MM.1S (cell line): ENCODE data around the gene PLXND1.
"Not testable (repeated sequence)": the region's sequence is repeated elsewhere in the genome, so short reads cannot be mapped to it uniquely, and the experiment has no call there.

Experiments
- DNase-seq: peaks from one replicate; pipeline ENCODE4 v3.0.0-alpha.2; 2015
- H2AFZ ChIP-seq: fragments of 300-600 bp; sonication (generic); 2 replicates; pipeline ENCODE4 v1.6.0; 2016; ENCODE audit warnings: antibody characterized with exemption, low read length
- H3F3A ChIP-seq: fragments of 300-600 bp; sonication (generic); 2 replicates; pipeline ENCODE4 v1.6.1; 2016; ENCODE audit warnings: mild to moderate bottlenecking, antibody characterized with exemption, low read length, moderate library complexity, mixed read lengths; ENCODE audit not compliant: insufficient read depth
- H3K27ac ChIP-seq: fragments of 300-600 bp; sonication (generic); 2 replicates; pipeline ENCODE4 v1.5.1; 2016; ENCODE audit warnings: mild to moderate bottlenecking, low read length
- H3K27me3 ChIP-seq: fragments of 300-600 bp; sonication (generic); replicated peaks from 2 replicates; pipeline ENCODE4 v1.6.0; 2016; ENCODE audit warnings: low read length; ENCODE audit not compliant: insufficient read depth
- H3K36me3 ChIP-seq: fragments of 300-600 bp; sonication (generic); replicated peaks from 2 replicates; pipeline ENCODE4 v1.6.1; 2016; ENCODE audit warnings: mild to moderate bottlenecking, low read length, mixed read lengths; ENCODE audit not compliant: insufficient read depth
- H3K4me1 ChIP-seq: fragments of 300-600 bp; sonication (generic); 2 replicates; pipeline ENCODE4 v1.6.1; 2016; ENCODE audit warnings: low read length, mixed read lengths
- H3K4me2 ChIP-seq: fragments of 300-600 bp; sonication (generic); 2 replicates; pipeline ENCODE4 v1.6.0; 2016; ENCODE audit warnings: low read depth, low read length
- H3K4me3 ChIP-seq: fragments of 300-600 bp; sonication (generic); 2 replicates; pipeline ENCODE4 v1.5.1; 2016; ENCODE audit warnings: low read length, mixed read lengths
- H3K79me2 ChIP-seq: fragments of 300-600 bp; sonication (generic); 2 replicates; pipeline ENCODE4 v1.6.1; 2016; ENCODE audit warnings: mixed run types, low read length, mixed read lengths
- H3K9ac ChIP-seq: fragments of 300-600 bp; sonication (generic); 2 replicates; pipeline ENCODE4 v1.6.1; 2016; ENCODE audit warnings: low read length, mixed read lengths
- H3K9me2 ChIP-seq: fragments of 300-600 bp; sonication (generic); replicated peaks from 2 replicates; pipeline ENCODE4 v1.6.1; 2016; ENCODE audit warnings: mild to moderate bottlenecking, low read length, mixed read lengths; ENCODE audit not compliant: insufficient read depth
- H3K9me3 ChIP-seq: fragments of 300-600 bp; sonication (generic); replicated peaks from 2 replicates; pipeline ENCODE4 v1.6.1; 2016; ENCODE audit warnings: mild to moderate bottlenecking, low read length, mixed read lengths; ENCODE audit not compliant: insufficient read depth
- H4K20me1 ChIP-seq: fragments of 300-600 bp; sonication (generic); 2 replicates; pipeline ENCODE4 v1.6.1; 2016; ENCODE audit warnings: mild to moderate bottlenecking, low read length, moderate library complexity, mixed read lengths; ENCODE audit not compliant: insufficient read depth
- CTCF ChIP-seq: fragments of 300-600 bp; sonication (generic); IDR thresholded peaks from 2 replicates; pipeline ENCODE4 v1.5.1; 2016; ENCODE audit warnings: antibody characterized with exemption, low read length, mixed read lengths
- EZH2 ChIP-seq: fragments of 300-600 bp; sonication (generic); optimal IDR thresholded peaks from 2 replicates; pipeline ENCODE3; 2017; ENCODE audit warnings: low read depth, mild to moderate bottlenecking, antibody characterized with exemption, low read length, mixed read lengths
- EZH2phosphoT487 ChIP-seq: fragments of 300-600 bp; sonication (generic); IDR thresholded peaks from 2 replicates; pipeline ENCODE4 v1.6.1; 2018; ENCODE audit warnings: antibody characterized with exemption, low read length

PLXND1 gene

DNA sequence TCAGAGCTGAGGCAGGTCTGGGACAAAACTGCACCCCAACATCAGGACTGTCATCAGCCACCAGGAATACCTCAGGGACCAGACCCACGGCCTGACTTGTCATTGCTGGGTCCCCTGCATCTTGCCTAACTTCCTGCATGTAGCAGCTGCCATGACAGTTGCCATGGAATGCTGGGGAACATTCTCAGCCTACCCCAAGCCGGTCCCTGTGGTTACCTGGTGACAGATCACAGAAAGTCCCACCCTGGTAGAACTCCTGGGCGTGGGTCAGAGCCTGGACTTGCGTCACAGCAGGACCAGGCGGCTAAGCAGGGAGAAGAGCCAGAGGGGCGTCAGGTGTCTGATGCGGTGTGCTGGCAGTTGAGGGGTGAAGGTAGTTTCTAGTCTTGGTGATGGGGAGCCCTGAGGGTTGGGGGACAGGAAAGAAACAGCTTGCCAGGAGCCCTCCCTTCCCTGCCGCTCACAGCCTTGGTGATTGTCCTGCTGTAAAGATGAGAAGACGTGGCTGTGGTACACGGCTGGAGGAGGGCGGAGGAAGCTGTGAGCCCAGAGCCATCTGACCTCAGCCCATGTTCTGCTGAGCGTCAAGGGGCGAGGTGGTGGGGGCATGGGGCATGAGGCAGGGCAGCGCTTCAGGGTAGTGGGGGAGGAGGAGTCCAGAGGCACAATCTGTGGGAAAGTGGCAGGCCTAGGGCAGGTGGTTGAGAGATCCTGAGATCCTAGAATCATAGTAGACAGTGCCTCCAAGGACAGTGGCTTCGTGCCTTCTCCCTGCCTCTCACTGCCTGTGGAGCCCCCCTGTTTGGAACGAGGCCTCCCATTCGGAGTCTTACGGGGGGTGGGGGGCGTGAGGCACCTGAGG is 58.1 kb downstream of the PLXND1 start:
- Histone ChIP-seq H2AFZ (no peak overlapping the region), H3K9me3 (no peaks in the 10 kb centered on the region), H3K79me2 (no peaks in the 10 kb centered on the region), H3K4me1 (no peaks in the 10 kb centered on the region), H3K4me2 (no peak overlapping the region), H3K9me2 (no peaks in the 10 kb centered on the region), H3K27me3 (no peaks in the 10 kb centered on the region), H3F3A (no peaks in the 10 kb centered on the region), H3K27ac (no peak overlapping the region), H3K4me3 (no peak overlapping the region), H4K20me1 (no peaks in the 10 kb centered on the region), H3K36me3 (no peaks in the 10 kb centered on the region), H3K9ac (no peak overlapping the region)
- TF ChIP-seq EZH2phosphoT487 = no peak
- TF ChIP-seq EZH2 = no peak
- TF ChIP-seq CTCF = no peak
- DNase-seq = no peak

GRCh38 chr3:129547241-129547640 is 59.2 kb downstream of the PLXND1 start:
- no peaks in the 10 kb centered on the region for H3K36me3 ChIP-seq
- H3K9ac ChIP-seq = no peak overlapping the region
- no peaks in the 10 kb centered on the region for H3K9me2 ChIP-seq
- H3K79me2 ChIP-seq = no peaks in the 10 kb centered on the region
- no peak overlapping the region for H3K4me2 ChIP-seq
- no peak for DNase-seq
- H3K27ac ChIP-seq = no peak overlapping the region
- no peak overlapping the region for H2AFZ ChIP-seq
- no peaks in the 10 kb centered on the region for H3K4me1 ChIP-seq
- H3K9me3 ChIP-seq = no peaks in the 10 kb centered on the region
- H3K4me3 ChIP-seq = no peak overlapping the region
- H3K27me3 ChIP-seq = no peaks in the 10 kb centered on the region
- H3F3A ChIP-seq = no peaks in the 10 kb centered on the region
- TF ChIP-seq EZH2 (no peak), EZH2phosphoT487 (no peak), CTCF (no peak)
- no peaks in the 10 kb centered on the region for H4K20me1 ChIP-seq

- not testable (repeated sequence) for H3K27me3 ChIP-seq, H3K4me1 ChIP-seq, H3K27ac ChIP-seq, H3K36me3 ChIP-seq, H3K4me3 ChIP-seq, DNase-seq, H2AFZ ChIP-seq, H3K9me3 ChIP-seq, H4K20me1 ChIP-seq, H3F3A ChIP-seq, H3K9ac ChIP-seq, H3K4me2 ChIP-seq, H3K79me2 ChIP-seq, H3K9me2 ChIP-seq
These were observed 60.5 kb downstream of the PLXND1 start for GRCh38 chr3:129545951-129546350.

DNA sequence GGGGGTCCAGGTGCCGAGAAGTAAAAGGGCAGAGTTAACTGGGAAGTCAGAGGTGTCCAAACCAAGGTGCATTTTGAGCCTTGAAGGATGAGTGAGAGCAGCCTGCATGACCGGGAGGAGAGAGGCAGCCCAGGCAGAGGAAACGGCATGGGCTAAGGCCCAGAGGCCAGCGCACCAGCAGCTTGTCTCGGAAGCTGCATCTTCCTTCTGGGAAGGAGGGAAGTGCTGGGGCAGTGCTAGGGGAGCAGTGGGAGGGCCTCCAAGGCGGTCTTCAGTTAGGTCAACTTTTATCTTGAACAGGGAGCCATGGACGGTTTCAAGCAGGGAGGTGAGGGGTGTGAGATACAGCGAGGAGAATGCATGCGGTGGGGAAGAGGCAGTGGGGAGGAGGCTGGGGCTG is 62.5 kb downstream of the PLXND1 start:
- H3K27ac ChIP-seq = no peak overlapping the region
- H3K9ac ChIP-seq = no peak overlapping the region
- no peaks in the 10 kb centered on the region for H4K20me1 ChIP-seq

More for the DNA sequence above, 62.5 kb downstream of the PLXND1 start:
- Histone ChIP-seq H3K36me3 (no peaks in the 10 kb centered on the region), H3K79me2 (no peaks in the 10 kb centered on the region), H3K4me2 (no peak overlapping the region), H3K9me3 (no peaks in the 10 kb centered on the region), H3K27me3 (no peaks in the 10 kb centered on the region), H3K4me3 (no peak overlapping the region), H3K9me2 (no peaks in the 10 kb centered on the region), H2AFZ (no peak overlapping the region), H3K4me1 (no peaks in the 10 kb centered on the region), H3F3A (no peaks in the 10 kb centered on the region)
- DNase-seq = no peak
- TF ChIP-seq EZH2 = no peak
- no peak for TF ChIP-seq CTCF
- TF ChIP-seq EZH2phosphoT487 = no peak
